A673 (cell line): ENCODE measurements around the gene KAT2A. TPM values are rescaled to one million over a fixed set of nuclear protein-coding genes. Genes with fewer than 3 reads are reported as not detected.
A peak's percentile ranks its signal among the peaks of the same experiment; 100 is the strongest.

ENCODE experiments used
- BruUV-seq: library from RNA; stranded (reverse); fragments of 400-500 nt; replicated peaks from 2 replicates; lab custom pipeline; 2021; lab: Mats Ljungman, UMichigan
- CTCF ChIA-PET: fragments of 300-600 bp; sonication (Branson Sonifier 250); formaldehyde crosslinking; loops from one replicate; lab custom pipeline; 2022; ENCODE audit warnings: antibody characterized with exemption; lab: Charles Lee
- POLR2A ChIA-PET: fragments of 300-600 bp; sonication (Branson Sonifier 250); formaldehyde crosslinking; loops from one replicate; lab custom pipeline; 2022; ENCODE audit warnings: antibody characterized with exemption; ENCODE audit not compliant: low non-redundant PET; lab: Charles Lee
- DNase-seq: peaks from one replicate; pipeline ENCODE4 v3.0.0-alpha.2; 2015; ENCODE audit warnings: low spot score
- H3K27ac ChIP-seq: fragments of 200-600 bp; sonication (generic); 2 replicates; pipeline ENCODE4 v1.5.1; 2016; ENCODE audit warnings: mixed run types, low read depth, mild to moderate bottlenecking, mixed read lengths, antibody characterized with exemption, low read length; ENCODE audit not compliant: poor library complexity, severe bottlenecking
- H3K27me3 ChIP-seq: fragments of 200-600 bp; sonication (generic); replicated peaks from 2 replicates; pipeline ENCODE4 v1.6.1; 2017; ENCODE audit warnings: mixed run types, low read depth, mild to moderate bottlenecking, mixed read lengths, antibody characterized with exemption, low read length; ENCODE audit not compliant: insufficient read depth, poor library complexity
- H3K36me3 ChIP-seq: fragments of 200-600 bp; sonication (generic); 2 replicates; pipeline ENCODE4 v1.6.1; 2016; ENCODE audit warnings: mixed run types, mild to moderate bottlenecking, mixed read lengths, antibody characterized with exemption, low read length; ENCODE audit not compliant: insufficient read depth, poor library complexity, severe bottlenecking
- H3K4me1 ChIP-seq: fragments of 200-600 bp; sonication (generic); 2 replicates; pipeline ENCODE4 v1.6.1; 2017; ENCODE audit warnings: mixed run types, mild to moderate bottlenecking, mixed read lengths, antibody characterized with exemption, low read length; ENCODE audit not compliant: insufficient read depth, poor library complexity, severe bottlenecking
- H3K4me3 ChIP-seq: fragments of 200-600 bp; sonication (generic); 2 replicates; pipeline ENCODE4 v1.5.1; 2016; ENCODE audit warnings: low read depth, mixed run types, mild to moderate bottlenecking, mixed read lengths, low read length; ENCODE audit not compliant: poor library complexity, severe bottlenecking
- H3K9me3 ChIP-seq: fragments of 200-600 bp; sonication (generic); 2 replicates; pipeline ENCODE4 v1.6.1; 2016; ENCODE audit warnings: mixed run types, low read depth, mild to moderate bottlenecking, mixed read lengths, antibody characterized with exemption, low read length; ENCODE audit not compliant: poor library complexity, severe bottlenecking
- CTCF ChIP-seq: fragments of 300-800, 200-600 bp; sonication (generic); conservative IDR thresholded peaks from 2 replicates; pipeline ENCODE4 v1.5.1; 2017; ENCODE audit warnings: low read depth, mild to moderate bottlenecking, antibody characterized with exemption, low read length, moderate library complexity, mixed read lengths
- EZH2 ChIP-seq: fragments of 200-600 bp; sonication (generic); IDR thresholded peaks from 2 replicates; pipeline ENCODE4 v1.6.1; 2017; ENCODE audit warnings: borderline replicate concordance, low read depth, mild to moderate bottlenecking, mixed read lengths, antibody characterized with exemption, low read length; ENCODE audit not compliant: poor library complexity, severe bottlenecking
- intact Hi-C: fragments of 100-400 bp; cut with micrococcal nuclease; formaldehyde crosslinking; loops from one replicate; pipeline ENCODE4 v1.10.0; 2022; ENCODE audit not compliant: unreplicated experiment
- total RNA-seq: library from RNA; stranded (reverse); gene quantifications from 2 replicates; pipeline ENCODE4 v1.2.3, GENCODE V29; 2021

KAT2A gene
- total RNA-seq, 1 experiment from 2014 or later: 30.3 TPM

GRCh38 chr17:42101513-42102292 lies 19.5 kb downstream of the KAT2A start:
- intact Hi-C loops: loop anchor here (1.0 kb wide), 1 partner anchor 76 kb away; no protein-coding TSS in a partner anchor
- H3K27ac ChIP-seq: no peak overlapping the region
- H3K36me3 ChIP-seq: no peaks in the 10 kb centered on the region
- H3K4me1 ChIP-seq: no peaks in the 10 kb centered on the region
- no peak overlapping the region for H3K4me3 ChIP-seq
- peak; percentile 56 for DNase-seq
- ChIA-PET POLR2A (no interaction called here), CTCF (interaction anchor here (0.7 kb wide), 1 partner anchor 10 kb away, joined by 3 read pairs; no protein-coding TSS in a partner anchor)
- TF ChIP-seq CTCF: peak; percentile 72
- no peak for TF ChIP-seq EZH2
- no peaks in the 10 kb centered on the region for H3K9me3 ChIP-seq
- no TSS peak for BruUV-seq
- no peaks in the 10 kb centered on the region for H3K27me3 ChIP-seq

GRCh38 chr17:42098730-42099399 lies 22.3 kb downstream of the KAT2A start:
- no peak for DNase-seq
- Histone ChIP-seq H3K27me3 (no peaks in the 10 kb centered on the region), H3K4me1 (no peaks in the 10 kb centered on the region), H3K27ac (no peak overlapping the region), H3K4me3 (no peak overlapping the region), H3K9me3 (no peaks in the 10 kb centered on the region), H3K36me3 (no peaks in the 10 kb centered on the region)
- ChIA-PET POLR2A (no interaction called here), CTCF (interaction anchor here (0.6 kb wide), 1 partner anchor 74 kb away, joined by 5 read pairs; no protein-coding TSS in a partner anchor)
- BruUV-seq: no TSS peak
- TF ChIP-seq CTCF: no peak
- no peak for TF ChIP-seq EZH2
- intact Hi-C loops: no loop called here

- CTCF ChIA-PET: interaction anchor here (0.6 kb wide), 1 partner anchor 30 kb away, joined by 3 read pairs; no protein-coding TSS in a partner anchor
- no peaks in the 10 kb centered on the region for H3K27me3 ChIP-seq
- no TSS peak for BruUV-seq
- POLR2A ChIA-PET: no interaction called here
- H3K36me3 ChIP-seq: no peaks in the 10 kb centered on the region
- DNase-seq: no peak
- intact Hi-C loops: no loop called here
- peak within 1 kb of the TSS; percentile 10 for H3K4me3 ChIP-seq
- TF ChIP-seq EZH2 (no peak), CTCF (no peak)
- no peaks in the 10 kb centered on the region for H3K4me1 ChIP-seq
- no peak within 1 kb of the TSS for H3K27ac ChIP-seq
- H3K9me3 ChIP-seq: no peaks in the 10 kb centered on the region
Observed at GRCh38 chr17:42097691-42098631, 23.2 kb downstream of the KAT2A start, which contains the start of gene ZNF385C. TSS of gene ZNF385C (minus strand) at chr17:42098473. CDS start at chr17:42063056, 35,417 bp downstream.
